ENCODE results near the gene COLGALT1. TPM values are rescaled to one million over a fixed set of nuclear protein-coding genes. Genes with fewer than 3 reads are reported as not detected.

The COLGALT1 gene
- total RNA-seq, result 93.2 and 113 TPM in 2 replicates

GRCh38 chr19:17555480-17555928, at the start of gene COLGALT1:
Gene COLGALT1, plus strand, starts transcription at chr19:17555649. Its CDS starts 65 bp downstream, at chr19:17555714.

Other genes starting within 250 kb of the COLGALT1 start
- gene MRPL34, start 249.8 kb upstream of the COLGALT1 start, total RNA-seq, result 13.5 and 33.7 TPM in 2 replicates
- gene DDA1, start 246.1 kb upstream of the COLGALT1 start, total RNA-seq, result 17.5 and 24.2 TPM in 2 replicates
- 1.6 and 3.0 TPM in 2 replicates for gene ANO8, start 220.8 kb upstream of the COLGALT1 start, total RNA-seq
- gene GTPBP3, start 218.1 kb upstream of the COLGALT1 start, total RNA-seq, result 5.8 and 11.5 TPM in 2 replicates
- gene PLVAP, start 178.3 kb upstream of the COLGALT1 start, total RNA-seq, result 0.65 TPM in 1 of 2 replicates, not detected in the other
- gene CCDC194, start 161.5 kb upstream of the COLGALT1 start, total RNA-seq, result not detected in 2 replicates
- 0.55 and 5.4 TPM in 2 replicates for gene BST2, start 150.0 kb upstream of the COLGALT1 start, total RNA-seq
- 25.1 and 28.2 TPM in 2 replicates for gene MVB12A, start 135.6 kb upstream of the COLGALT1 start, total RNA-seq
- gene TMEM221, start 107.0 kb upstream of the COLGALT1 start, total RNA-seq, result under 0.01 and 0.14 TPM in 2 replicates
- not detected in 2 replicates for gene NXNL1, start 94.7 kb upstream of the COLGALT1 start, total RNA-seq
- gene SLC27A1, start 85.1 kb upstream of the COLGALT1 start, total RNA-seq, result 14.9 and 20.4 TPM in 2 replicates
- 49.4 and 58.5 TPM in 2 replicates for gene PGLS, start 44.0 kb upstream of the COLGALT1 start, total RNA-seq
- gene UNC13A, start 132.7 kb downstream of the COLGALT1 start, total RNA-seq, result 0.28 TPM in 2 replicates
- gene MAP1S, start 163.8 kb downstream of the COLGALT1 start, total RNA-seq, result 9.2 and 11.2 TPM in 2 replicates
- gene FCHO1, start 195.8 kb downstream of the COLGALT1 start, total RNA-seq, result 0.09 and 0.14 TPM in 2 replicates
- gene B3GNT3, start 239.5 kb downstream of the COLGALT1 start, total RNA-seq, result not detected in 2 replicates